Gastroesophageal sphincter (tissue), 3 donors: ENCODE data around the gene TSACC.

Source experiments
- CTCF ChIP-seq, 4 experiments: fragments of 200-600 bp in 2 of 4; fragments of 450-650 bp in 2 of 4; sonication (generic) in 1 of 4; IDR thresholded peaks; one replicate each; pipeline ENCODE4 v1.5.1; 2017 to 2019; ENCODE audit warnings: antibody characterized with exemption in 4 of 4, mild to moderate bottlenecking in 2 of 4, moderate library complexity in 2 of 4
- EP300 ChIP-seq: sonication (generic); formaldehyde crosslinking; IDR thresholded peaks from one replicate; pipeline ENCODE4 v1.6.1; 2017; ENCODE audit warnings: antibody characterized with exemption, mild to moderate bottlenecking
- POLR2A ChIP-seq, 2 donors: fragments of 450-650 bp; IDR thresholded peaks; one replicate each; pipeline ENCODE4 v1.6.1; 2017; ENCODE audit warnings: antibody characterized with exemption in 2 of 2, mild to moderate bottlenecking in 2 of 2, moderate library complexity in 1 of 2
- POLR2AphosphoS5 ChIP-seq: sonication (generic); formaldehyde crosslinking; IDR thresholded peaks from one replicate; pipeline ENCODE4 v1.6.1; 2017; ENCODE audit warnings: antibody characterized with exemption

DNA sequence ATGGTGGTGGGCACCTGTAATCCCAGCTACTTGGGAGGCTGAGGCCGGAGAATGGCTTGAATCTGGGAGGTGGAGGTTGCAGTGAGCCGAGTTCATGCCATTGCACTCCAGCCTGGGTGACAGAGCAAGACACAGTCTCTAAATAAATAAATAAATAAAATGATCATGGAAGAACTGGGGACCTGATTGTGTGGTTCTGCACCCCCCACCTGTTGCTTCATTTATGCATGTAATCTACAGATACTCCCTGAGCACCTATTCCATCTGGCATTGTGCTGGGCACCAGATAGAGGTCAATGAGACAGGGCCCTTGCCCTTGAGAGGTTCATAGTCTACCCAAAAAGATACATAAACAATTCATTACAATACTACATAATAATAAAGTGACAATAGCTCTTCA, 19.7 kb downstream of the TSACC start:
- TF ChIP-seq POLR2A (IDR thresholded peaks at IDR 0.05): no peak
- TF ChIP-seq CTCF (IDR thresholded peaks at IDR 0.05): no peak
- no peak for TF ChIP-seq POLR2AphosphoS5
- no peak for TF ChIP-seq EP300
